BE2C (cell line): ENCODE measurements around the gene ADGRV1.

Experiments used
- DNase-seq: peaks from one replicate; pipeline ENCODE4 v3.0.0-alpha.2; 2020
- H3K27me3 ChIP-seq: fragments of 250-450 bp; sonication (Bioruptor Pico); 2 replicates; pipeline ENCODE4 v1.5.1; 2020; ENCODE audit warnings: mild to moderate bottlenecking
- H3K36me3 ChIP-seq: fragments of 250-450 bp; sonication (Bioruptor Pico); 2 replicates; pipeline ENCODE4 v1.5.1; 2020; ENCODE audit warnings: mild to moderate bottlenecking
- H3K4me1 ChIP-seq: fragments of 250-450 bp; sonication (Bioruptor Pico); 2 replicates; pipeline ENCODE4 v1.5.1; 2020
- H3K4me3 ChIP-seq: 2 replicates; pipeline ENCODE4 v1.5.1; 2011; ENCODE audit warnings: low read depth, low read length
- H3K9me3 ChIP-seq: fragments of 250-450 bp; sonication (Bioruptor Pico); 2 replicates; pipeline ENCODE4 v1.5.1; 2020
- CTCF ChIP-seq: IDR thresholded peaks from 2 replicates; pipeline ENCODE4 v1.5.1; 2012; ENCODE audit warnings: mild to moderate bottlenecking, low read depth, low read length

Gene ADGRV1

GRCh38 chr5:91119981-91120850, 561.6 kb downstream of the ADGRV1 start:
- Histone ChIP-seq H3K4me3 (no peak overlapping the region), H3K9me3 (no peaks in the 10 kb centered on the region), H3K36me3 (no peaks in the 10 kb centered on the region; the same call in 1 of the 2 replicates), H3K4me1 (peaks cover 20% of the 10 kb centered on the region), H3K27me3 (no peaks in the 10 kb centered on the region)
- TF ChIP-seq CTCF = no peak
- DNase-seq = no peak

GRCh38 chr5:91121347-91121993, 562.9 kb downstream of the ADGRV1 start:
- Histone ChIP-seq H3K36me3 (no peaks in the 10 kb centered on the region; the same call in 1 of the 2 replicates), H3K27me3 (no peaks in the 10 kb centered on the region), H3K9me3 (no peaks in the 10 kb centered on the region), H3K4me3 (no peak overlapping the region), H3K4me1 (peaks cover 20% of the 10 kb centered on the region)
- TF ChIP-seq CTCF = no peak
- DNase-seq = no peak

GRCh38 chr5:91122651-91123050, 564.1 kb downstream of the ADGRV1 start:
- TF ChIP-seq CTCF = no peak
- peaks cover 20% of the 10 kb centered on the region for H3K4me1 ChIP-seq
- no peak overlapping the region for H3K4me3 ChIP-seq
- no peaks in the 10 kb centered on the region for H3K9me3 ChIP-seq
- DNase-seq = no peak
- H3K36me3 ChIP-seq = no peaks in the 10 kb centered on the region; the same call in 1 of the 2 replicates
- H3K27me3 ChIP-seq = no peaks in the 10 kb centered on the region

- no peak overlapping the region for H3K4me3 ChIP-seq
- peaks cover 20% of the 10 kb centered on the region for H3K4me1 ChIP-seq
- TF ChIP-seq CTCF = no peak
- H3K36me3 ChIP-seq = no peaks in the 10 kb centered on the region; the same call in 1 of the 2 replicates
- no peaks in the 10 kb centered on the region for H3K9me3 ChIP-seq
- DNase-seq = no peak
- no peaks in the 10 kb centered on the region for H3K27me3 ChIP-seq
These were observed 564.7 kb downstream of the ADGRV1 start for GRCh38 chr5:91123291-91123690.

GRCh38 chr5:91123901-91124300, 565.3 kb downstream of the ADGRV1 start:
- Histone ChIP-seq H3K27me3 (no peaks in the 10 kb centered on the region), H3K4me1 (peaks cover 20% of the 10 kb centered on the region), H3K9me3 (no peaks in the 10 kb centered on the region), H3K4me3 (no peak overlapping the region), H3K36me3 (no peaks in the 10 kb centered on the region; the same call in 1 of the 2 replicates)
- no peak for DNase-seq
- TF ChIP-seq CTCF = no peak

GRCh38 chr5:91125916-91126315, 567.3 kb downstream of the ADGRV1 start:
- no peak for TF ChIP-seq CTCF
- peaks cover 9% of the 10 kb centered on the region for H3K4me1 ChIP-seq
- H3K36me3 ChIP-seq = no peaks in the 10 kb centered on the region
- H3K9me3 ChIP-seq = no peaks in the 10 kb centered on the region
- no peak for DNase-seq
- no peak overlapping the region for H3K4me3 ChIP-seq
- no peaks in the 10 kb centered on the region for H3K27me3 ChIP-seq
